Measurements from ENCODE around the gene EDA2R.

The EDA2R gene

GRCh38 chrX:66632473-66632872, 6.4 kb downstream of the EDA2R start:
- Histone ChIP-seq H3K27me3 (ENCODE audit: insufficient read depth, low read length) (no peaks in the 10 kb centered on the region), H3K9me3 (ENCODE audit: low read length) (no peaks in the 10 kb centered on the region), H2AFZ (ENCODE audit: low read depth, low read length) (no peak overlapping the region), H3K4me3 (ENCODE audit: low read length) (no peak overlapping the region), H3K4me1 (ENCODE audit: insufficient read depth, low read length) (peaks cover 4% of the 10 kb centered on the region), H3K36me3 (ENCODE audit: insufficient read depth, low read length) (no peaks in the 10 kb centered on the region)

GRCh38 chrX:66625525-66625924, 13.4 kb downstream of the EDA2R start:
- Histone ChIP-seq H2AFZ (ENCODE audit: low read depth, low read length) (no peak overlapping the region), H3K27me3 (ENCODE audit: insufficient read depth, low read length) (no peaks in the 10 kb centered on the region), H3K36me3 (ENCODE audit: insufficient read depth, low read length) (no peaks in the 10 kb centered on the region), H3K4me1 (ENCODE audit: insufficient read depth, low read length) (no peaks in the 10 kb centered on the region), H3K4me3 (ENCODE audit: low read length) (no peak overlapping the region), H3K9me3 (ENCODE audit: low read length) (no peaks in the 10 kb centered on the region)

GRCh38 chrX:66622209-66622608, 16.7 kb downstream of the EDA2R start:
- no peak overlapping the region for H3K4me3 ChIP-seq (ENCODE audit: low read length)
- no peaks in the 10 kb centered on the region for H3K36me3 ChIP-seq (ENCODE audit: insufficient read depth, low read length)
- H2AFZ ChIP-seq (ENCODE audit: low read depth, low read length): no peak overlapping the region
- H3K4me1 ChIP-seq (ENCODE audit: insufficient read depth, low read length): no peaks in the 10 kb centered on the region
- H3K9me3 ChIP-seq (ENCODE audit: low read length): no peaks in the 10 kb centered on the region
- H3K27me3 ChIP-seq (ENCODE audit: insufficient read depth, low read length): no peaks in the 10 kb centered on the region

- H3K27me3 ChIP-seq (ENCODE audit: insufficient read depth, low read length): no peaks in the 10 kb centered on the region
- H3K9me3 ChIP-seq (ENCODE audit: low read length): no peaks in the 10 kb centered on the region
- peaks cover 2% of the 10 kb centered on the region for H3K36me3 ChIP-seq (ENCODE audit: insufficient read depth, low read length)
- no peaks in the 10 kb centered on the region for H3K4me1 ChIP-seq (ENCODE audit: insufficient read depth, low read length)
- H2AFZ ChIP-seq (ENCODE audit: low read depth, low read length): no peak overlapping the region
- H3K4me3 ChIP-seq (ENCODE audit: low read length): no peak overlapping the region
Measured at GRCh38 chrX:66616944-66617343, 21.9 kb downstream of the EDA2R start.

- no peak overlapping the region for H3K4me3 ChIP-seq (ENCODE audit: low read length)
- H3K9me3 ChIP-seq (ENCODE audit: low read length): no peaks in the 10 kb centered on the region
- H3K27me3 ChIP-seq (ENCODE audit: insufficient read depth, low read length): no peaks in the 10 kb centered on the region
- peaks cover 45% of the 10 kb centered on the region for H3K36me3 ChIP-seq (ENCODE audit: insufficient read depth, low read length)
- no peak overlapping the region for H2AFZ ChIP-seq (ENCODE audit: low read depth, low read length)
- no peaks in the 10 kb centered on the region for H3K4me1 ChIP-seq (ENCODE audit: insufficient read depth, low read length)
Measured at GRCh38 chrX:66602381-66602938, 36.4 kb downstream of the EDA2R start.

- peaks cover 51% of the 10 kb centered on the region for H3K36me3 ChIP-seq (ENCODE audit: insufficient read depth, low read length)
- H3K4me3 ChIP-seq (ENCODE audit: low read length): no peak overlapping the region
- H2AFZ ChIP-seq (ENCODE audit: low read depth, low read length): no peak overlapping the region
- no peaks in the 10 kb centered on the region for H3K27me3 ChIP-seq (ENCODE audit: insufficient read depth, low read length)
- no peaks in the 10 kb centered on the region for H3K9me3 ChIP-seq (ENCODE audit: low read length)
- H3K4me1 ChIP-seq (ENCODE audit: insufficient read depth, low read length): no peaks in the 10 kb centered on the region
Measured at GRCh38 chrX:66601522-66601921, 37.4 kb downstream of the EDA2R start.

GRCh38 chrX:66579219-66579618, 59.7 kb downstream of the EDA2R start:
- Histone ChIP-seq H3K4me1 (ENCODE audit: insufficient read depth, low read length) (no peaks in the 10 kb centered on the region), H3K36me3 (ENCODE audit: insufficient read depth, low read length) (no peaks in the 10 kb centered on the region), H2AFZ (ENCODE audit: low read depth, low read length) (no peak overlapping the region), H3K9me3 (ENCODE audit: low read length) (no peaks in the 10 kb centered on the region), H3K27me3 (ENCODE audit: insufficient read depth, low read length) (no peaks in the 10 kb centered on the region), H3K4me3 (ENCODE audit: low read length) (no peak overlapping the region)

- Histone ChIP-seq H3K9me3 (ENCODE audit: low read length) (no peaks in the 10 kb centered on the region), H3K4me3 (ENCODE audit: low read length) (no peak overlapping the region), H3K4me1 (ENCODE audit: insufficient read depth, low read length) (no peaks in the 10 kb centered on the region), H3K27me3 (ENCODE audit: insufficient read depth, low read length) (no peaks in the 10 kb centered on the region), H3K36me3 (ENCODE audit: insufficient read depth, low read length) (no peaks in the 10 kb centered on the region), H2AFZ (ENCODE audit: low read depth, low read length) (no peak overlapping the region)
Measured at GRCh38 chrX:66553973-66554372, 84.9 kb downstream of the EDA2R start.

- no peaks in the 10 kb centered on the region for H3K27me3 ChIP-seq (ENCODE audit: insufficient read depth, low read length)
- no peak overlapping the region for H3K4me3 ChIP-seq (ENCODE audit: low read length)
- H3K36me3 ChIP-seq (ENCODE audit: insufficient read depth, low read length): no peaks in the 10 kb centered on the region
- H3K9me3 ChIP-seq (ENCODE audit: low read length): no peaks in the 10 kb centered on the region
- no peak overlapping the region for H2AFZ ChIP-seq (ENCODE audit: low read depth, low read length)
- H3K4me1 ChIP-seq (ENCODE audit: insufficient read depth, low read length): no peaks in the 10 kb centered on the region
Measured at GRCh38 chrX:66547847-66548369, 91.0 kb downstream of the EDA2R start.
